GM18951 (cell line): ENCODE measurements around the gene MDP1.
A peak's percentile ranks its signal among the peaks of the same experiment; 100 is the strongest.
"Not testable (repeated sequence)": the region's sequence is repeated elsewhere in the genome, so short reads cannot be mapped to it uniquely, and the experiment has no call there.

Experiments used
- POLR2A ChIP-seq: IDR thresholded peaks from 4 replicates; pipeline ENCODE4 v1.6.1; 2011; ENCODE audit warnings: mild to moderate bottlenecking; ENCODE audit not compliant: insufficient read length, insufficient read depth; ENCODE audit errors: extremely low read depth
- in situ Hi-C: fragments of 300-500 bp; cut with MboI; formaldehyde crosslinking; loops from one replicate; pipeline ENCODE4 v1.12.0; 2022; ENCODE audit warnings: low sequenced_read_pairs, mixed read lengths, inconsistent platforms; ENCODE audit not compliant: unreplicated experiment

Gene MDP1

GRCh38 chr14:24232645-24233537 is 17.0 kb upstream of the MDP1 start, which contains the start of gene GMPR2:
TSS of gene GMPR2 (plus strand) at chr14:24232929. CDS start at chr14:24233254, 325 bp downstream.
- peak; percentile 60 for TF ChIP-seq POLR2A
- in situ Hi-C loops, result no loop called here

- peak; percentile 65 for TF ChIP-seq POLR2A
- in situ Hi-C loops, result no loop called here
These were observed 16.3 kb upstream of the MDP1 start, which contains the start of gene NEDD8 for GRCh38 chr14:24232121-24232644. TSS of gene NEDD8 (minus strand) at chr14:24232367. CDS start at chr14:24232267, 100 bp downstream.

GRCh38 chr14:24231263-24232120 is 15.6 kb upstream of the MDP1 start:
- in situ Hi-C loops, result no loop called here
- no peak for TF ChIP-seq POLR2A

- no peak for TF ChIP-seq POLR2A
- in situ Hi-C loops, result no loop called here
These were observed 13.0 kb upstream of the MDP1 start for GRCh38 chr14:24228902-24229301.

GRCh38 chr14:24226473-24226872 is 10.6 kb upstream of the MDP1 start:
- TF ChIP-seq POLR2A, result no peak
- in situ Hi-C loops, result no loop called here

GRCh38 chr14:24224618-24225071 is 8.8 kb upstream of the MDP1 start:
- no peak for TF ChIP-seq POLR2A
- in situ Hi-C loops, result no loop called here

- in situ Hi-C loops, result not testable (repeated sequence)
These were observed 7.1 kb upstream of the MDP1 start for GRCh38 chr14:24222987-24223386.

- in situ Hi-C loops, result no loop called here
- no peak for TF ChIP-seq POLR2A
These were observed 3.7 kb upstream of the MDP1 start for GRCh38 chr14:24219521-24219920.

GRCh38 chr14:24219080-24219479 is 3.2 kb upstream of the MDP1 start:
- in situ Hi-C loops, result no loop called here
- TF ChIP-seq POLR2A, result no peak

GRCh38 chr14:24216876-24217275 is 1.0 kb upstream of the MDP1 start:
- in situ Hi-C loops, result not testable (repeated sequence)

GRCh38 chr14:24216345-24216699 is 456 bp upstream of the MDP1 start:
- TF ChIP-seq POLR2A, result no peak
- in situ Hi-C loops, result no loop called here

- in situ Hi-C loops, result no loop called here
- TF ChIP-seq POLR2A, result no peak
These were observed 1.8 kb downstream of the MDP1 start for GRCh38 chr14:24213866-24214662.

GRCh38 chr14:24212924-24213865 is 2.7 kb downstream of the MDP1 start, which contains the start of gene CHMP4A:
TSS of gene CHMP4A (minus strand) at chr14:24213488. CDS start at chr14:24213439, 49 bp downstream.
- in situ Hi-C loops, result no loop called here
- peak; percentile 92 for TF ChIP-seq POLR2A
